NCI-H1092 treated with DMSO at 0.1 percent for 48 hours (cell line): ENCODE measurements around the gene KRT6C.

Source experiments
- DNase-seq: peaks from one replicate; lab custom pipeline; 2025; lab: John Stamatoyannopoulos, UW

The KRT6C gene

DNA sequence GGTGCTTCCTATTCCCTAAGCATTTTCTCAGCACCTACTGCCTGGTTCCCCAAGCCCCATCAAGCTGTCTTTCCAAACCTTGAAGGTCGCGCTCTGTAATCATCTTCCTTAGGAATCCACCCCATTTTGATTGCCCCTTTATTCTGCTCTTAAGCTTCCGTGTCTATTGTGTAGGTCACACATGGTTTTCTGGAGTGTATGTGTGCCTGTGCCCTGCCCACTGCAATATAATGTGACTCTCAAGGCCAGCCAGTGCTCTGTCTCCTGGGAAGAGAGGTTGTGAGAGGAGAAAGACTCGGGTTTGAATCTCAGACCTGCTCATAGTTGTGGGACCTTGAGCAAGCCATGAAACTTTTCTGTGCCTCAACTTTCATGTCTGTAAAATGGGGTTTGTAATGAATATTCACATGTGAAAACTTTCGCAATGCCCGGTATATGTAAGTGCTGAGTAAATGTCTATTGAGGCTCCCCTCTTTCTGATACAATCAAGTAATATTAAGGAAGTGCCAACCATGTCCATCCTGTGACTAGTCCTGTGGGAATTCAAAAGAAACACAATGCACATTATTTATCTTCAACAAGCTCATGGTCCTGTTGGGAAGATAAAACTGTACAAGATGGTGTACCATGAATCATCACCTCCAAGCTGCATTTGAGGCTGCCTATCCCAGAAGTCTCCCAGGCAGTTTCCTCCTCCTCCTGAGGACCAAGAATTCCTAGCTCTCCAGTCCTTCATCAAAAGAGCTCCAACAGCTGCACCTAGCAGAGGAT lies 38.7 kb downstream of the KRT6C start:
- no peak for DNase-seq

DNA sequence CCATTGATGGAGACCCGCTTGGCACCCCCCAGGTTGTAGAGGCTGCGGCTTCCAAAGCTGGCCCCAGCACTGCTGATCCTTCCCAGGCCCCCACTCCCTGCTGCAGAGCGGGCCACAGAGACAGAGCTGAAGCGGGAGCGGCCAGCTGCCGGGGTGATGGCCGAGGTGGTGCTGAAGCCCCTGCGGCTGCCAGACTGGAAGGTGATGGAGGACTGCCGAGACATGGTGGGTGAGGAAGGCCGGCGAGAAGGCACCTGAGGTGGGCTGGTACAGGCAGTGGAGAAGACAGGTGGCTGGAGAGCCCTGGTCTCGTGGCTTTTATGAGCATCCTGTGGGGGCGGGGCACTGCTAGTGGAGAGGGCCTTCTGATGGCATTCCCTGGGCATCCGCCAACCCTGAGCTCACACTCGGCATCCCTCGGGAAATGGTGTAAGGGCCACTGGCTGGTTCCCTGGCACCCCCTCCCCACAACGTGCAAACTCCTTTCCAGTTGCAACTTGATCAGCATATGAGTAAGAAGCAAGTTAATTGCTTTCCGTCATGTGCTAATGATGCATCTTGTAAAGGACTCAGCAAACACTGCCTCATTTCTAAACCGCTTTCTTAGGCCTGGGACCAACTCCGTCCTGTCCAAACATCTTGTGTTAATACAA lies 39.4 kb downstream of the KRT6C start, which contains the start of gene KRT75:
KRT75 (minus strand) TSS at position 291 of the 653 bp plus-strand sequence; CDS start at position 224, 67 bp downstream.
- DNase-seq = no peak

DNA sequence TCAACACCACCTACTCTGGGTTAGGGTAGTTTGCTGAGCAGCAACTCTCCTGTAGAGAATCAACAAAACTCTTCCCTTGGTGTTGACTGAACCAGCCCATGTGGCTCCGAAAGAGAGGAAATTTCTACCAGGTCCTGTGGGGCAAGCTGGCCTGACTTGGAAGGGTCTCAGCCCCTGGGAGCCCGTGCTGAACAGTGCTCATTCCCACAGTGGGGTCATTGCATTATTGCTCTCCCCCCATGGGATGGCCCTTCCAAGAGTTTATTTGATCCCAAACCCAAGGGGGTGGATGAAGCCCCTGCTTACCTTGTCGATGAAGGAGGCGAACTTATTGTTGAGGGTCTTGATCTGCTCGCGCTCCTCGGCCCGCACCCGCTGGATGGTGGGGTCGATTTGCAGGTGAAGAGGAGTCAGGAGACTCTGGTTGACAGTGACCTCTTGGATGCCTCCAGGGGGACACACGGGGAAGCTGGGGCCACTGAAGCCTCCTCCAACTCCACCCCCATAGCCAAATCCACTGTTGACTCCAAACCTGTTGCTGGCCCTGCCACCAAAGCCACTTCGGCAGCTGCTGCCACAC lies 40.0 kb downstream of the KRT6C start:
- no peak for DNase-seq

DNA sequence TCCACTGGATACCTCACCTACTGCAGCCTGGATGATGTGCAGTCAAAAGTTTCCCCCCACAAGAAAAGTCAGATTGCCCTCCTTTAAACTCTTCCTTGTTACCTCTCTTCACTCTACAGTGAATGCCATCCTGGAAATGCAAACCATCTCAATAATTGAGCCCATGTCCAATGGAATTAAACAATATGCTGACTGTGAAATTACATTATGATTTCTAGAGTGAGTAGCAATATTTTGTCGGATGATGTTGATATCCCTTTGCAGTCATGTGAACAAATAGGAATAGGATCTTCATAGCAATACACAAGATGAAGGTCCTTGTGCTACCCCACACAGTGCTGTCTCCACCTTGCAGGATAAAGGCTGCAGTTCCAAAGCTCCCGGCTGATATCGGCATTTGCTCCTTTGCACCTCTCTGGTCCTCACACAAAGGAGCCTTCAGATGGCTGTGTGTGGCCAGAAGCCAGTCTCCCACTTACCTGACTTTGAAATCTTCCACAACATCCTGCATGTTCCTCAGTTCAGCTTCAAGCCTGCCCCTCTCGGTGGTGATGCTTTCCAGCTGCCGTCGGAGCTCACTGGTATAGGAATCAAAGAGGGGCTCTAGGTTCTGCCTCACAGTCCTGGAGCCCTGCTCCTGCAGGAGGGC lies 40.9 kb downstream of the KRT6C start:
- no peak for DNase-seq

DNA sequence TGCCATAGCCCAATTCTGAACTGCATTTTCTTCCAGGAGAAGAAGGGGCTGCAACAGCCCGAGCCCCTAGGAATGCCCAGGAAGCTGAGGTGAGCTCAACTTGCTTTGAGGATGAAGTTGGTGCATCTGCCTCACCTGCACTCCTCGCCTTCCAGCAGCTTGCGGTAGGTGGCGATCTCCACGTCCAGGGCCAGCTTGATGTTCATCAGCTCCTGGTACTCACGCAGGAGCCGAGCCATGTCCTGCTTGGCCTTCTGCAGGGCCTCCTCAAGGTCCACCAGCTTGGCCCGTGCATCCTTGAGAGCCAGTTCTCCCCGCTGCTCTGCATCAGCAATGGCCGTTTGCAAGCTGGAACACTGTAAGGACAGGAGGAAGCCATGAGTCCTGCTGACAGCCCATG lies 45.5 kb downstream of the KRT6C start:
- DNase-seq = no peak

DNA sequence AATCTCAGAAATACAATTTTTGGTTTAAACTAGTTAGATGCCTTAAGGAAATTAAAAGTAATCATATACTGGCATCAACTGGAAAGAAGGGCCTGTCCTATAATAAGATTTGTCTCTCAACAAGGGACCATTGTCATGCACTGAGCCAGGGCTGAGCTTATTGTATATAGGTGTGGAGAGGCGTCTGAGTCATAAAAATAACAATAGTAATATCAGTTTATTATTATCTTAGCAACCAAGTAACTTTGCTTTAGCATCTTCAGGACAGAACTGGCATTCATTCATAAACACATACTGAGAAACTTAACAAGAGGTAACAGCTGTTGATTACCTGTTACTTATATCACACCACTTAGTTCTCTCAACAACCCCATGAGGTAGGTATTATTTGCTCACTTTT lies 46.5 kb downstream of the KRT6C start:
- no peak for DNase-seq

DNA sequence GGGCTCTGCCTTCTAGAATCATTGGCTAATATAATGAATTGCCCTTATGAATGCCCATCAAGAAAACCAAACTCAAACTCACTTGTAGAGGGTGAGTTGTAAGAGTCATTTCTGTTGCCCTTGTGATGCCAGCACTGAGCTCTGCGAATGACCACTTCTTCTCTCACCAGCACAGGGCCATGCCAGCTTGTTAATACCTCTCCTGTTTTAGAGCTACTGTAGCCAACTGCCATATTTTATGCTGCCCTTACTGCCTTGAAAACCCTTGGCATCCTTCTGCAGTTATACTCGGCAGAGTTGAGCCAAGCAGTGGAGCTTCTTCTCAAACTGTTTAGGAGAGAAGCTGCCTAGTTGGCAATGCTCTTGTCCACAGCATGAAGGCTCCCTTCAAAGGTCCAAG lies 47.6 kb downstream of the KRT6C start:
- DNase-seq = no peak

DNA sequence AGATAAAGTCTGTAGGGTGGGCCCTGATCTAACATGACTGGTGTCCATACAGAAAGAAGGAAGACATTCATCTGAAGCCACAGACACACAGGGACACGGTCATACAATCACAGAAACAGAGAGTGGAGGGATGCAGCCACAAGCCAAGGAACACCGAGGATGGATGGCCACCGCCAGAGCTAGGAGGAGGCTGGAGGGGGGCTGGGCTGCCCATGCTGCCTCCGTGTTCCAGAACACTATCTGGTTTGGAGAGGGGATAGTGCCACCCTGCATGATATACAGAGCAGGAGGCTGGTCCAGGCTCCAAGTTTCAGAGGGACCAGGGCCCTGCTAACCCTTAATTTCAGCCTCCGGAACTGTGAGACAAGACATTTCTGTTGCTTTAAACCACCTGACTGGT lies 48.1 kb downstream of the KRT6C start:
- no peak for DNase-seq

DNA sequence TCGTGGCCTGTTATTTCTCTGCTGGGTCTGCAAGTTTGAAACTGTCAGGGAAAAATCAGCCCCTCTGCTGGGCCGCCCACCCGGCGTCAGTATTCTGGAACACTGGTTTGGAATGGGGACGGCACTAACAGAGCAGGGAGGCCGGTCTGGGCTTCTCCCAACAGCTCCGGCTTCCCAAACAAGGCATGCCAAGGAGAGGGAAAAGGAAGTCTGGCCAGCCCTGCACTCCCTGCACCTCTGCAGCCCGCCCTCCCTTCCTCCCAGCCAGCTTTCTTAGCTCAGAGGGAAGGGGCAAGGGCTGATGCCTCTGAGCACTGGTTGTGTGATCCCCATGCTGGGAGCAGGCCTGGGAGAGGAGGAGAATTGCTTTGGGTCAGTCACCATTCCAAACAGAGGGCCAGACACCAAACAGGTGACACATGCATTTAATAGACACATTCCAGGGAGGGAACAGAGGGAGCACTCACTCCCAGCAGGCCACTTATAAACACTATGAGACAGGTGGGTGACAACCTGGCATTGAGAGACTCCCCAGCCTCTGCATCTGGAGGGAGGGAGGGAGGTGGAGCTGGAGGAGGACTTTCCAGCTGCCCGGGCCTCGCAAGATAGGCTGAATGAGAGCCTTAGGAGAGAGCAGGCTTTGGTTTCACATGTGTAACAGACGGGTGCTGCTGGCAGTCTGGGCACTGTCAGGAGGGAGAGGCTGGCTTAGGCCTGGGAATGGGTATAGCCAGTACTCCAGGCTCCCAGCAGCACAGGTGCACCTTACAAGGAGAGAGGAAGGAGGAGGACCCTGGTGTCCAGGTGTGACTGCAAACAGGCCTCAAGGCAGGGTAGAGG lies 49.7 kb downstream of the KRT6C start:
- no peak for DNase-seq

DNA sequence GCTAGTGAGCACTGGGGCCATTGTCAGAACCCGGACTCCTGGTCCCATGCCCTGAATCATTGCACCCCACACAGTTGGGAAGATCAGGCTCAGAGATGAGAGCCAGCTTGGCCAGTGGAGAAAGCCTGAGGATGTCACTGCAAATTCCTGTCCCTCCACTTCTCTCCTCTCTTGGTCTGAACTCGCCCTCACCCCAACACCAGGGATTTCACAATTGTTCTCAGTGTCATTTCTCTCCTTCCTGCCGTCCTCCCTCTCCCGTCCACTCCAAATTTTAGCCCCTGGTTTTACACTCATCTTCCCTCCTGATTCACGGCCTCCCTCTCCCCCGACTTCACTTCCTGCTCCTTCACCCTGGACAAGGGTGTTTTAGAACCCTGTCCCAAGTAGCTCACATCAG lies 50.6 kb downstream of the KRT6C start:
- no peak for DNase-seq

DNA sequence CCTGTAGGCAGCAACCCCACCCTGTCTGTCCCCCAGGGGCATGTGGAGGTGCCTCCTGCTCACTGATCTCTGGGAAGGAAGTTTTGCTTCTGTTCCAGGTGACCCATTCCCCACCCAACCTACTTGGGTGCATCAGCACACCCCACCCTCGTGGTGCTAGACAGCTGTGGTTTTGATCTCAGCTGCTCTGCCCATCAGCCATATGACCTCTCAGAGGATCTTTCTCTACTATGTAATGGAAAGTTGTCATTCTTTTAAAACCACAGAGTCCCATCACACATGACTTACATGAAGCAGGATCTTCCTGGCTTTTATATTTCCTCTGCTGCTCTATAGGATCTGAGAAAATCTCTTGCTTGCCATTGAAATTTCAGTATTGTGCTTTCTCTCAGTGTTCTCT lies 53.9 kb downstream of the KRT6C start:
- DNase-seq = no peak

DNA sequence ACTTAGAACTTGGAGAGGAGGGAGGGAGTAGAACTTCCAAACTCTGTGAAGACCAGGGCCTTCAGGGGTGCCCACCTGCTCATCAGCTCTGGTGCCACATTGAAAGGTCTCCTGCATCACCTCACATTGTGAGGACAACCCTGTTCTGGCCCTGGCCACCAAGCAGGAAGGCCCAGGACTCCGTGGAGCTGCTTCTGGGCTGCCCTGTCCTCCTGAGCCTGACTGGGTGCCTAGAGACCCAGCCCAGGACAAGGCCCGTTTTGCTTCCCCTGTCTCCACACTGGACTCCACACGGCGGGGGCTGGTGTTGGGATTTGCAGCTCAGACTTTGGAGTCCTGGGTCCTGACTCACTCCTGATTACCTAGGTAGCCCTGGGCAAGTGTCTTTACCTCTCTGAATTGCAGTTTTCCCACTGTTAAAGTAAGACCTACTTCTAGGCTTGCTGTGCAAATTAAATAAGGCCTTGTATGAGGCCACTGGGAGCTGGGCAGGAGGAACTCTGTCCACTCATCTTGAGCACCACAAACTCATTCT lies 55.0 kb downstream of the KRT6C start:
- no peak for DNase-seq
